Panc1 (cell line): Measurements from ENCODE around the gene PIGR. TPM values are rescaled to one million over a fixed set of nuclear protein-coding genes. Genes with fewer than 3 reads are reported as not detected.
A peak's percentile ranks its signal among the peaks of the same experiment; 100 is the strongest.

Source experiments
- ATAC-seq: fragments of 200-7000 bp; cut with Tn5 transposase; 2 replicates; pipeline ENCODE4 v1.9.1; 2020; ENCODE audit warnings: mild to moderate bottlenecking, moderate library complexity
- BruUV-seq: library from RNA; stranded (reverse); fragments of 400-500 nt; replicated peaks from 2 replicates; lab custom pipeline; 2021; lab: Mats Ljungman, UMichigan
- CTCF ChIA-PET: fragments of 300-600 bp; sonication (Branson Sonifier 250); formaldehyde crosslinking; loops from one replicate; lab custom pipeline; 2022; ENCODE audit warnings: antibody characterized with exemption; lab: Charles Lee
- POLR2A ChIA-PET: fragments of 300-600 bp; sonication (Branson Sonifier 250); formaldehyde crosslinking; loops from one replicate; lab custom pipeline; 2022; ENCODE audit warnings: antibody characterized with exemption; lab: Charles Lee
- DNase-seq: peaks from one replicate; pipeline ENCODE4 v3.0.0-alpha.2; 2010; ENCODE audit warnings: low read depth, low spot score
- H3K27ac ChIP-seq: 2 replicates; pipeline ENCODE4 v1.5.1; 2011; ENCODE audit warnings: mild to moderate bottlenecking, low read length, inconsistent platforms
- H3K27me3 ChIP-seq: fragments of 200-500 bp; sonication (Bioruptor generic); 2 replicates; pipeline ENCODE4 v1.6.0; 2014; ENCODE audit warnings: low read length, inconsistent platforms; ENCODE audit not compliant: control insufficient read depth, insufficient read depth
- H3K36me3 ChIP-seq: fragments of 200-500 bp; sonication (Bioruptor generic); 2 replicates; pipeline ENCODE4 v1.5.1; 2014; ENCODE audit warnings: inconsistent platforms, mild to moderate bottlenecking, low read length, moderate library complexity; ENCODE audit not compliant: control insufficient read depth, insufficient read depth
- H3K4me1 ChIP-seq: 2 replicates; pipeline ENCODE4 v1.5.1; 2011; ENCODE audit warnings: inconsistent platforms, mild to moderate bottlenecking, low read length, moderate library complexity; ENCODE audit not compliant: control insufficient read depth, insufficient read depth
- H3K4me3 ChIP-seq, 2 experiments: 2 replicates each; pipeline ENCODE4 v1.5.1; 2011 to 2012; ENCODE audit warnings: low read depth in 2 of 2, low read length in 2 of 2, mild to moderate bottlenecking in 2 of 2, inconsistent platforms in 1 of 2, moderate library complexity in 1 of 2
- H3K9me3 ChIP-seq: fragments of 200-500 bp; sonication (Bioruptor generic); 2 replicates; pipeline ENCODE4 v1.5.1; 2014; ENCODE audit warnings: low read depth, mild to moderate bottlenecking, inconsistent platforms, low read length, moderate library complexity; ENCODE audit not compliant: control insufficient read depth, insufficient read depth
- CTCF ChIP-seq: fragments of 450-650 bp; IDR thresholded peaks from 2 replicates; pipeline ENCODE4 v1.5.1; 2017; ENCODE audit warnings: mild to moderate bottlenecking
- POLR2AphosphoS5 ChIP-seq: IDR thresholded peaks from 2 replicates; pipeline ENCODE4 v1.6.1; 2012; ENCODE audit warnings: mild to moderate bottlenecking, low read depth, low read length, moderate library complexity
- REST ChIP-seq, 2 experiments: IDR thresholded peaks; 2 replicates each; pipeline ENCODE4 v1.6.1; 2011 to 2012; ENCODE audit warnings: low read depth in 2 of 2, control low read depth in 1 of 2, low read length in 1 of 2, mild to moderate bottlenecking in 1 of 2, moderate library complexity in 1 of 2; ENCODE audit not compliant: insufficient read depth in 1 of 2
- SIN3A ChIP-seq: IDR thresholded peaks from 2 replicates; pipeline ENCODE4 v1.6.1; 2012; ENCODE audit warnings: low read depth, mild to moderate bottlenecking, low read length, moderate library complexity, borderline replicate concordance; ENCODE audit not compliant: insufficient read depth
- TCF7L2 ChIP-seq: IDR thresholded peaks from 2 replicates; pipeline ENCODE4 v1.6.1; 2011; ENCODE audit warnings: mild to moderate bottlenecking, low read depth, low read length, inconsistent platforms
- in situ Hi-C: cut with HindIII; loops from 2 replicates; pipeline ENCODE4 v1.10.0; 2016; ENCODE audit warnings: low sequenced_read_pairs, low pct_unique_long_range_greater_than_20kb
- intact Hi-C: fragments of 100-400 bp; cut with micrococcal nuclease; formaldehyde crosslinking; loops from one replicate; pipeline ENCODE4 v1.10.0; 2022; ENCODE audit not compliant: unreplicated experiment
- total RNA-seq: library from RNA; stranded (reverse); gene quantifications from one replicate; pipeline ENCODE4 v1.2.1, GENCODE V29; 2021; ENCODE audit not compliant: unreplicated experiment

Gene PIGR
- total RNA-seq, 1 experiment from 2014 or later: 1.4 TPM

- DNase-seq: no peak
- ATAC-seq: peak; percentile 70
- H3K36me3 ChIP-seq: no peaks in the 10 kb centered on the region
- in situ Hi-C loops: no loop called here
- peaks cover 21% of the 10 kb centered on the region for H3K27me3 ChIP-seq
- no TSS peak for BruUV-seq
- H3K4me3 ChIP-seq: peak overlapping the region; percentile 46 to 52
- no peaks in the 10 kb centered on the region for H3K9me3 ChIP-seq
- no peak for TF ChIP-seq CTCF
- TF ChIP-seq TCF7L2: no peak
- no peak for TF ChIP-seq SIN3A
- no peak for TF ChIP-seq REST (IDR thresholded peaks at IDR 0.05; ENCODE audit: insufficient read depth in 1 of 2, low read depth in 2 of 2, low read length in 1 of 2)
- TF ChIP-seq POLR2AphosphoS5: no peak
- ChIA-PET CTCF (interaction anchor here (0.6 to 1.8 kb wide), 2 partner anchors 32 to 175 kb away, joined by 3 to 8 read pairs; no protein-coding TSS in a partner anchor), POLR2A (interaction anchor here (0.6 kb wide), 1 partner anchor 279 kb away, joined by 6 read pairs; no protein-coding TSS in a partner anchor)
- intact Hi-C loops: no loop called here
- no peak overlapping the region for H3K27ac ChIP-seq
- no peaks in the 10 kb centered on the region for H3K4me1 ChIP-seq
Measured at GRCh38 chr1:206909161-206909882, 36.9 kb downstream of the PIGR start.

- ChIA-PET CTCF (no interaction called here), POLR2A (no interaction called here)
- BruUV-seq: no TSS peak
- Histone ChIP-seq H3K4me3 (no peak overlapping the region), H3K36me3 (no peaks in the 10 kb centered on the region), H3K9me3 (no peaks in the 10 kb centered on the region), H3K4me1 (no peaks in the 10 kb centered on the region), H3K27ac (no peak overlapping the region), H3K27me3 (peaks cover 20% of the 10 kb centered on the region)
- ATAC-seq (no peak), DNase-seq (no peak)
- in situ Hi-C loops (no loop called here), intact Hi-C loops (no loop called here)
- TF ChIP-seq TCF7L2: no peak
- TF ChIP-seq CTCF: no peak
- TF ChIP-seq SIN3A: no peak
- no peak for TF ChIP-seq REST (IDR thresholded peaks at IDR 0.05; ENCODE audit: insufficient read depth in 1 of 2, low read depth in 2 of 2, low read length in 1 of 2)
- TF ChIP-seq POLR2AphosphoS5: no peak
Measured at GRCh38 chr1:206908038-206908437, 38.2 kb downstream of the PIGR start.
